GM13976 (cell line): ENCODE data around the gene SNX32.
A peak's percentile ranks its signal among the peaks of the same experiment; 100 is the strongest.

Experiments used
- DNase-seq: peaks from one replicate; pipeline ENCODE4 v3.0.0; 2012; ENCODE audit warnings: low spot score
- in situ Hi-C: fragments of 300-500 bp; cut with MboI; formaldehyde crosslinking; loops from one replicate; pipeline ENCODE4 v1.12.0; 2022; ENCODE audit warnings: low sequenced_read_pairs, mixed read lengths, inconsistent platforms; ENCODE audit not compliant: unreplicated experiment
- TF ChIP-seq, protein P1 (sequence below): IDR thresholded peaks from 2 replicates; pipeline ENCODE4 v1.5.1; 2012; ENCODE audit warnings: borderline replicate concordance, mild to moderate bottlenecking; ENCODE audit not compliant: insufficient read depth; ENCODE audit errors: extremely low read depth, missing control alignments, control extremely low read depth

The SNX32 gene

DNA sequence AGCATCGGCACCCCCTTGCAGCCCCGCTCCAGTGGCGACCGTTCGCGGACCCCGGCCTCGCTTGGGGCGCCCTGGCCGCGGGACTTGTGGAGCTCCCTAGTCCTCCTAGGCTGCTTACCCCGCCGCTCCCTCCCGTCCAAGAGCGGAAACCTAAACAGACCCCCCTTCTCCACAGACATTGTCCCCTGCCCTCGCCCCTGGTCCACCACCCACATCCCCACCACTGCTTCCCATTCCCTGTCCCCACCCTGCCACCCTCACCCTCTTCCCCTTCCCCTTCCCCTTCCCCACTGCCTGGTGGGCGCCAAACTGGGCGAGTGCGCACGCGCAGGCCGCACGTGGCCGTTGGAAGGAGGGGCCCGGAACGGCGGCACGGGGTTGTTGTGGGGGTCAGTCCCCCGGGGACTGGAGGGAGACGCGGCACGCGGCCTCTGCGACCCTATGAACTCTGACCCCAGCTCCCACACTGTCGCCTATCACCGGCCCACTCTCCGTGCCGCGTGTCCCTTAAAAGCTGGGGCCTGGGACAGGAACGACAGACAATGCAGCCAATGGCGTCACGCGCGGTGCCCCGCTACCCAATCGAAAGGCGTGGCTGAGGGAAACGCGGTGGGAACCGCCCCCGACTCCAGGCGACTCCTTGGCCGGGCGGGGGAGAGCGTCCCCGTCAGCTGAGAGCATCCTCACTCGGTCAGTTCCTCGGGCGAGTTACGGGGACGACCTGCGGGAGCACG lies at the start of gene SNX32:
Gene SNX32 (plus strand): TSS at position 667 of the 734 bp plus-strand sequence. CDS start 103 bp downstream, outside the sequence.
- DNase-seq = peak; percentile 100
- in situ Hi-C loops = no loop called here
- TF ChIP-seq, protein P1, sequence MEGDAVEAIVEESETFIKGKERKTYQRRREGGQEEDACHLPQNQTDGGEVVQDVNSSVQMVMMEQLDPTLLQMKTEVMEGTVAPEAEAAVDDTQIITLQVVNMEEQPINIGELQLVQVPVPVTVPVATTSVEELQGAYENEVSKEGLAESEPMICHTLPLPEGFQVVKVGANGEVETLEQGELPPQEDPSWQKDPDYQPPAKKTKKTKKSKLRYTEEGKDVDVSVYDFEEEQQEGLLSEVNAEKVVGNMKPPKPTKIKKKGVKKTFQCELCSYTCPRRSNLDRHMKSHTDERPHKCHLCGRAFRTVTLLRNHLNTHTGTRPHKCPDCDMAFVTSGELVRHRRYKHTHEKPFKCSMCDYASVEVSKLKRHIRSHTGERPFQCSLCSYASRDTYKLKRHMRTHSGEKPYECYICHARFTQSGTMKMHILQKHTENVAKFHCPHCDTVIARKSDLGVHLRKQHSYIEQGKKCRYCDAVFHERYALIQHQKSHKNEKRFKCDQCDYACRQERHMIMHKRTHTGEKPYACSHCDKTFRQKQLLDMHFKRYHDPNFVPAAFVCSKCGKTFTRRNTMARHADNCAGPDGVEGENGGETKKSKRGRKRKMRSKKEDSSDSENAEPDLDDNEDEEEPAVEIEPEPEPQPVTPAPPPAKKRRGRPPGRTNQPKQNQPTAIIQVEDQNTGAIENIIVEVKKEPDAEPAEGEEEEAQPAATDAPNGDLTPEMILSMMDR = no peak

DNA sequence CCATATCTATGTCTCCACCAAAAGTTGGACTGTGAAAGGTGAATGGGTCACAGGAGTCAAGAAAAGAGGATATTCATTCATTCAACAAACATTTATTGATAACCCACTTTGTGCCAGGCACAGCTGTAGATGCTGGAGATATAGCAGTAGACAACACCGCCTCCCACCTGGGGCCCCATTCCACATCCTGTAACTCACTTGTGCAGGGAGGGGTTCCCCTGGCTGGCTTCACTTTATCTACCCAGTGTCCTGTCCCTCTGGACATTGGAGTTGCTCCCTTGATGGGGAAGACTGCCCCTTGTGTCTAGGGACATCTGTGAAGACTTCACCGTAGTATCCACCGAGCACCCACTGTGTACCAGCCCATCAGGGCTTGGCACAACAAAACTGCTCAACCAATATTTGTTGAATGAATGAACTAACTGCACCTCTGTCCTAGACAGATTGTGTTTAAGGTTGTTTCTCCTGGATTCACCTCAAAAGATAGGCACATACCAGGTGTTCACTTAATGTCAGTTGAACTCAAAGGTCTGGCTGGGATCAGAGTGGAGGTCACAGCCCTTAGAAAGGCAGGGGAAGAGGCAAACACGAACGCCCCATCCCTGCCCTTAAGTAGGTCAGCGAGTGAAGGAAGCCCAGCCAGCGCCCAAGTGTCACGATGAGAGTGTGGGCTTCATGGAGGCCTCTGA lies 48.3 kb upstream of the SNX32 start:
- no peak for DNase-seq
- in situ Hi-C loops = no loop called here
- TF ChIP-seq, protein P1 = no peak

DNA sequence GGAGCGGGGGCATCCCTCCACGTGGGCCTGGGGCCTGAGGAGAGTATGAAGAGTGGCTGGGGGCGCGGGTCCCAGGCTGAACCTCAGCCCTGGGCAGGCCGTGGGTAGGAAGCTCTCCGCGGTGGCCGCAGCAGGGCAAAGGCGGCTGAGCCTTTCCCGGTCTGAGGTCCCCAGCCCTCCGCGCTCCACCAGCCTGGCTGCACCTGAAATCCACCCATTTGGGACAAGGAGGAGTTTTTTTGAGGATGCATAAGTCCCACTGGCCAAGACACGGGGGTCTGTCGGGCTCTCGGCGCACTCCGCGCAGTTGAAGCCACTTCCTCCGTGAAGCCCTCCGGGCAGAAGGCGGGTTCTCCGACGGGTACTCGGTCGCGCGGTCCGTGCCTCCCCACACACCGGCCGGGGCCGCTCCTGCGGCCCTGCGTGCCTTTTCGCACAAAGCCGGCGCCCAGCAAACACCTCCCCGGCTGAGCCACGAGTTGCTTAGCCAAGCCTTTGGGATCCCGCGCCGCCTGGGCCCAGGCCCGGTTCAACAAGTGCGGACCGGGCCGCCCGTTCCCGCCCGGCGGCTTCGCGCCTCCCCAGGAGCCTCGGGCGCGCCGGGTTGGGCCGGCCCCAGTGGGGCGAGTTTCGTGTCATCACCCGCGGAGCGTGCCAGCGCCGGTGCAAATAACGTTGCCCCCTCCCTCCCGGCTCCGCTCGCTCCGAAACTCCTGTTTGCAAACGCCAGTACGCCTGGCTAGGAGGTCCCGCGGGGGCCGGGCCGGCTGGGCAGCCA lies 47.6 kb upstream of the SNX32 start:
- in situ Hi-C loops = no loop called here
- DNase-seq = no peak
- TF ChIP-seq, protein P1 = no peak

DNA sequence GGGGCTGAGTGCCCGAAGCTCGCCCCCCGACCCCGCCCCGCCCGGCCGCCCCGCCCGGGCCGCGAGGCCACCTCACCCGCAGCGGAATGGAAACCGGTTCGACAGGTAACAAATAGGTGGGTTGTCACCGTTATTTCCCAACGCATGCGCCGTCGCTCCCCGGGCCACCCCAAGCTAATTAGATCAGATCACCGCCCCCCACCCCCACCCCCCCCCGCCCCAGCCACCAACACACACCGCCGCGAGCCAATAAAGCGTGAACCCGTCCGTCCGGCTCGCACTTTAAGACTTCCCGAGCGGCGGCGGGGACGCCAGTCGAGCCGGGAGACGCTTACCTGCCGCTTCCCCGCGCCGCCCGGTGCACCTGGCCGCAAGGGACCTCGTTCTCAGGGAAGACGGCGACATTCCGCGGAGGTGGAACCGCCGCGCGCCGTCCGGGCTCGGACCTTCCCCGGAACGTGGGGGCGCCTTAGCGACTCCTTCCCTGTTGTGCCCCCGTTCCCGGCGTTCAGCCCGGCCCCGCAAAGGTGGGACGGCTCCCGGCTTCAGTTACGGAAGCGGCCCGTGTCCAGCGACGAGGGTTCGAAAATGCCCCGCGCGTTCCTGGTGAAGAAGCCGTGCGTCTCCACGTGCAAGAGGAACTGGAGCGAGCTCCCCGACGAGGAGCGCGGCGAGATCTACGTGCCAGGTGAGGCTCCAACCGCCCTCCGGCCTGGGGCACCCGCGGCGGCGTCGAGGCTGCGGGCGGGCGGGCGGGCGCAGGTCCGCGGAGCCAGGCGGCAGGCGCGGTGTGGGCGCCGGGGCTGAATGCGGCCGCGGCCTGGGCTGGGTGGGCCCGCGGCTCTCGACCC lies 46.8 kb upstream of the SNX32 start, which contains the start of gene OVOL1:
Gene OVOL1 (plus strand): TSS at position 278 of the 851 bp plus-strand sequence. CDS start 311 bp downstream, at position 589.
- DNase-seq = no peak
- TF ChIP-seq, protein P1 = no peak
- in situ Hi-C loops = no loop called here

DNA sequence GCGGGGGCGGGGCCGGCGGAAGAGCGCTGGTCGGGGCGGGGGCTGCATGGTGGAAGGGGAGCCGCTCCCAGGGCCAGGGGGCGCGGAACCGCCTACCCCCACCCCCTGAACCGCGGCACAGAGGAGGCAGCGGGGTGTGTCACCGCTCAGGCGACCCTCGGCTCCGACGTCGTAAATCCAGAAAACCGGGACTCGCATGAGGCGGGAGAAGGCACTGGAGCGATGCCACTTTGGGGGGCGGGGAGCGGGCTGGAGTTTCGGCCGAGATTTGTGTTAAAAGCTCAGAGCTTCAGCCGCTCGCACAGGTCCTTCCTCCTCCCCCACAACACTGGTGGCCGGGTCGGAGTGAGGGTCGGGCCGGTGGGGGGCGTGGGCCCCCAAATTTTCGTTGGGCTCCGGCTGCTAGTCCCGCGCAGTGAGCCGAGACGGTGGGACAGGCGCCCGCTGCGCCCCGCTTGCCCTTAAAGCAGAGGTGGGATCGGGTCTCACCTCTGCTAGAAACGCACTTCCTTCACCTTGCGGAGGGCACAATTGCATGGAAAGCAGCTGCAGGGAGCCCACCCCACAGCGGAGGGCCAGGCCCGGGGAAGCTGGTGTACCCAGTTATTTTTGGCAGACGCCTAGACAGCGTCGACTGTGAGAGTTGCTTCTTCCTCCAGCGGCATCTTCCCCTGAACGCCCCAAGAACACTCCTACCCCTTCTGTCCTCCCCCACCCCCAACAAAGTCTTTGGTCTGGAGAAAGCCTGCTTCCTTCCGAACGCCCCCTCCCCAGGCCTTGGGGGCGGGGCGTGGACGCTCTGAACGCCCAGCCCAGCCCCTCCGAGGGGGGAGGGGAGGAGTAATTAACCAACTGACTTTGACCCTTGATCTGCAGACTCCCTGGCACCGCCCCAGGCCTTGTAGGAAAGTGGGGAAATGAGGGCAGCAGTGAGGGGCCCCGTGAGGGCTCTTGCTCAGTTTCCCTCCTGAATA lies 45.8 kb upstream of the SNX32 start:
- DNase-seq = no peak
- TF ChIP-seq, protein P1 = no peak
- in situ Hi-C loops = no loop called here
